Measurements from ENCODE around the gene HMGCS1.
"Not testable (repeated sequence)": the region's sequence is repeated elsewhere in the genome, so short reads cannot be mapped to it uniquely, and the experiment has no call there.

The HMGCS1 gene

GRCh38 chr5:43313035-43313853 lies at the start of gene HMGCS1:
TSS of gene HMGCS1 (minus strand) at chr5:43313412. CDS start at chr5:43298965, 14,447 bp downstream.
- peak; percentile 96 for DNase-seq

- no peak for DNase-seq
Measured at GRCh38 chr5:43358726-43359125, 45.5 kb upstream of the HMGCS1 start.

- DNase-seq = no peak
Measured at GRCh38 chr5:43358301-43358700, 45.1 kb upstream of the HMGCS1 start.

GRCh38 chr5:43357878-43358281 lies 44.7 kb upstream of the HMGCS1 start:
- no peak for DNase-seq

- no peak for DNase-seq
Measured at GRCh38 chr5:43357067-43357466, 43.9 kb upstream of the HMGCS1 start.

- no peak for DNase-seq
Measured at GRCh38 chr5:43354774-43355173, 41.6 kb upstream of the HMGCS1 start.

- no peak for DNase-seq
Measured at GRCh38 chr5:43353668-43354067, 40.5 kb upstream of the HMGCS1 start.

GRCh38 chr5:43352915-43353314 lies 39.7 kb upstream of the HMGCS1 start:
- no peak for DNase-seq

- DNase-seq = no peak
Measured at GRCh38 chr5:43352131-43352530, 38.9 kb upstream of the HMGCS1 start.

- no peak for DNase-seq
Measured at GRCh38 chr5:43348861-43349363, 35.7 kb upstream of the HMGCS1 start.

GRCh38 chr5:43348207-43348606 lies 35.0 kb upstream of the HMGCS1 start:
- no peak for DNase-seq

GRCh38 chr5:43338862-43339261 lies 25.6 kb upstream of the HMGCS1 start:
- no peak for DNase-seq

- no peak for DNase-seq
Measured at GRCh38 chr5:43336159-43336558, 22.9 kb upstream of the HMGCS1 start.

GRCh38 chr5:43335681-43336080 lies 22.5 kb upstream of the HMGCS1 start:
- no peak for DNase-seq

- no peak for DNase-seq
Measured at GRCh38 chr5:43332401-43332800, 19.2 kb upstream of the HMGCS1 start.

- not testable (repeated sequence) for DNase-seq
Measured at GRCh38 chr5:43325624-43326023, 12.4 kb upstream of the HMGCS1 start.

GRCh38 chr5:43323488-43323887 lies 10.3 kb upstream of the HMGCS1 start:
- not testable (repeated sequence) for DNase-seq

- DNase-seq = no peak
Measured at GRCh38 chr5:43320846-43321245, 7.6 kb upstream of the HMGCS1 start.

- DNase-seq = no peak
Measured at GRCh38 chr5:43316421-43316820, 3.2 kb upstream of the HMGCS1 start.

GRCh38 chr5:43315682-43316081 lies 2.5 kb upstream of the HMGCS1 start:
- DNase-seq = no peak

GRCh38 chr5:43315263-43315662 lies 2.1 kb upstream of the HMGCS1 start:
- peak; percentile 70 for DNase-seq

- no peak for DNase-seq
Measured at GRCh38 chr5:43314724-43315123, 1.5 kb upstream of the HMGCS1 start.

- DNase-seq = peak; percentile 61
Measured at GRCh38 chr5:43313854-43314457, 744 bp upstream of the HMGCS1 start.

GRCh38 chr5:43312699-43313034 lies 545 bp downstream of the HMGCS1 start:
- DNase-seq = no peak

Measured in activated CD8-positive, alpha-beta memory T cell treated with anti-CD3 and anti-CD28 coated beads, Interleukin-2, amount 50 U/mL, for 48 hours (primary cell).